Subcutaneous abdominal adipose tissue (tissue), 5 donors: ENCODE data around the gene TTL.
"Not testable (repeated sequence)": the region's sequence is repeated elsewhere in the genome, so short reads cannot be mapped to it uniquely, and the experiment has no call there.

Experiments
- H3K27ac ChIP-seq: one replicate; pipeline ENCODE4 v1.7.0; 2013; ENCODE audit warnings: low read depth, mild to moderate bottlenecking, inconsistent platforms, low read length, moderate library complexity
- H3K27me3 ChIP-seq, 5 donors: one replicate each; pipeline ENCODE4 v1.7.0; 2013; ENCODE audit warnings: low read length in 5 of 5, inconsistent platforms in 1 of 5; ENCODE audit not compliant: control insufficient read depth in 5 of 5, insufficient read depth in 4 of 5
- H3K36me3 ChIP-seq, 5 donors: one replicate each; pipeline ENCODE4 v1.7.0; 2013; ENCODE audit warnings: low read length in 5 of 5; ENCODE audit not compliant: control insufficient read depth in 5 of 5, insufficient read depth in 5 of 5
- H3K4me1 ChIP-seq, 5 donors: one replicate each; pipeline ENCODE4 v1.7.0; 2013; ENCODE audit warnings: low read length in 5 of 5, mild to moderate bottlenecking in 3 of 5, moderate library complexity in 1 of 5; ENCODE audit not compliant: control insufficient read depth in 5 of 5, insufficient read depth in 5 of 5
- H3K4me3 ChIP-seq, 5 donors: one replicate each; pipeline ENCODE4 v1.7.0; 2013; ENCODE audit warnings: low read length in 5 of 5, low read depth in 1 of 5
- H3K9ac ChIP-seq, 5 donors: one replicate each; pipeline ENCODE4 v1.7.0; 2013; ENCODE audit warnings: low read length in 5 of 5, mild to moderate bottlenecking in 4 of 5, moderate library complexity in 3 of 5
- H3K9me3 ChIP-seq, 5 donors: one replicate each; pipeline ENCODE4 v1.7.0; 2013; ENCODE audit warnings: low read length in 5 of 5; ENCODE audit not compliant: control insufficient read depth in 5 of 5
- donor health status: healthy.
- donor health status: healthy.
- donor health status: healthy.
- donor health status: healthy.
- donor health status: healthy.

The TTL gene

GRCh38 chr2:112487444-112487961 is 5.5 kb downstream of the TTL start:
- Histone ChIP-seq H3K4me1 (peaks cover 6 to 29% (median 14%) of the 10 kb centered on the region in 5 donors), H3K36me3 (peaks cover 0 to 2% (median 0%) of the 10 kb centered on the region in 5 donors), H3K27me3 (no peaks in the 10 kb centered on the region), H3K27ac (no peak overlapping the region), H3K9me3 (no peaks in the 10 kb centered on the region), H3K4me3 (no peak overlapping the region), H3K9ac (no peak overlapping the region)

- H3K9me3 ChIP-seq, result no peaks in the 10 kb centered on the region
- H3K27me3 ChIP-seq, result no peaks in the 10 kb centered on the region
- H3K4me1 ChIP-seq, result peaks cover 3 to 22% (median 9%) of the 10 kb centered on the region in 5 donors
- peaks cover 0 to 2% (median 0%) of the 10 kb centered on the region in 5 donors for H3K36me3 ChIP-seq
- no peak overlapping the region for H3K27ac ChIP-seq
- no peak overlapping the region for H3K9ac ChIP-seq
- no peak overlapping the region for H3K4me3 ChIP-seq
These were observed 6.2 kb downstream of the TTL start for GRCh38 chr2:112488201-112488600.

DNA sequence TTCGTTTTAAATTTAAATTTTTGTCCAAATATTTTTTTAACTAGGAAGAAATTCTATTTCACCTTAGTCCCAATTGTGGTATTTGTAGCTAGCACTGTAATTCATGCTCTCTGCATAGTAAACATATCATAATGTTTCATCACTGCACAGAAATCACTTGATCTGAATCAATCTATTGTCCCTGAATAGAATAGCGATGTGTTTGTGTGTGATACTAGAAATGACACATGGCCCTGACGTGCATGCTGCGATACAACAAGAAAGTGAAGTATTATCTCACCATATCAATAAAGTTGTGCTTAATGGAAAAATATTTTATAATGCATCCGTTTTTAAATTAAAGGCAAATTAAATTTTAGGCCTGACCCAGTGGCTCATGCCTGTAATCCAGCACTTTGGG is 10.0 kb downstream of the TTL start:
- Histone ChIP-seq H3K4me1 (peaks cover 4 to 20% (median 8%) of the 10 kb centered on the region in 5 donors), H3K36me3 (peaks cover 6 to 16% (median 10%) of the 10 kb centered on the region in 5 donors), H3K4me3 (no peak overlapping the region), H3K27ac (no peak overlapping the region), H3K27me3 (no peaks in the 10 kb centered on the region), H3K9me3 (no peaks in the 10 kb centered on the region), H3K9ac (no peak overlapping the region)

- Histone ChIP-seq H3K4me1 (peaks cover 2 to 13% (median 8%) of the 10 kb centered on the region in 5 donors), H3K27me3 (no peaks in the 10 kb centered on the region), H3K9me3 (no peaks in the 10 kb centered on the region), H3K36me3 (peaks cover 6 to 16% (median 10%) of the 10 kb centered on the region in 5 donors), H3K9ac (no peak overlapping the region), H3K27ac (no peak overlapping the region), H3K4me3 (no peak overlapping the region)
These were observed 11.1 kb downstream of the TTL start for GRCh38 chr2:112493048-112493447.

DNA sequence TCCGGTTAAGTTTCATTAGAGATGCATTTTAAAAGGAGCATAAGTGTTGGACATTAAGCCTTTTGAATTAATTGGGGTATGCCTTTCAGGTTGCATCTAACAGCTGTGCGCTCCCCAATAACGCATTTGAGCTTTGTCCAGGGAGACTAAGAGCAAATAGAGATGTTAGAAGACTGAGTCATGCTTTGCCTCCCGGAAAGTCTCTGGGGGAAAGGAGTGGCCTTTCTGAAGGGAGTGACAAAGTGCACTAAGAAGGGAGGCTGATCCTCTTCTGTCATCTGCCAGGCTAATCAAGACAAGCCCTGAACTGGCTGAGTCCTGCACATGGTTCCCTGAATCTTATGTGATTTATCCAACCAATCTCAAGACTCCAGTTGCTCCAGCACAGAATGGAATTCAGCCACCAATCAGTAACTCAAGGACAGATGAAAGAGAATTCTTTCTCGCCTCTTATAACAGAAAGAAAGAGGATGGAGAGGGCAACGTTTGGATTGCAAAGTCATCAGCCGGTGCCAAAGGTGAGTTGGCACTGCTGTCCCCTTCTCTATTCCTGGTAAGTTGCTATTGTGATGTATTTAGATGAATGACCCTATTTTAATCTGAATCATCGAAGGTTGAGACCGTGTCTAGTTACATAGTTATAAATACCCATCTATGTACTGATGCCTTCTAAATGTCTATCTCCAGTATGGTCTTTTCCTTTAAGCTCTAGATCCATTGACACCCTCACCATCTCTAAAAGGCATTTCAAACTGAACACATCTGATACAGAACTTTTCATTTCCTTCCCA is 12.1 kb downstream of the TTL start:
- Histone ChIP-seq H3K9me3 (no peaks in the 10 kb centered on the region), H3K36me3 (peaks cover 6 to 16% (median 10%) of the 10 kb centered on the region in 5 donors), H3K9ac (no peak overlapping the region), H3K4me3 (no peak overlapping the region), H3K4me1 (peaks cover 2 to 9% (median 8%) of the 10 kb centered on the region in 5 donors), H3K27me3 (no peaks in the 10 kb centered on the region), H3K27ac (no peak overlapping the region)

GRCh38 chr2:112494828-112495227 is 12.9 kb downstream of the TTL start:
- Histone ChIP-seq H3K4me1 (peaks cover 2 to 9% (median 8%) of the 10 kb centered on the region in 5 donors), H3K4me3 (no peak overlapping the region), H3K27me3 (no peaks in the 10 kb centered on the region), H3K36me3 (peaks cover 6 to 16% (median 10%) of the 10 kb centered on the region in 5 donors), H3K27ac (no peak overlapping the region), H3K9me3 (no peaks in the 10 kb centered on the region), H3K9ac (no peak overlapping the region)

GRCh38 chr2:112495878-112496277 is 13.9 kb downstream of the TTL start:
- H3K4me3 ChIP-seq, H3K27me3 ChIP-seq, H3K27ac ChIP-seq, H3K9ac ChIP-seq, H3K4me1 ChIP-seq, H3K9me3 ChIP-seq: not testable (repeated sequence)
- H3K36me3 ChIP-seq, result peaks cover 6 to 16% (median 10%) of the 10 kb centered on the region in 5 donors

GRCh38 chr2:112500850-112501484 is 19.0 kb downstream of the TTL start:
- H3K9me3 ChIP-seq, H3K27me3 ChIP-seq, H3K4me1 ChIP-seq, H3K4me3 ChIP-seq, H3K9ac ChIP-seq, H3K36me3 ChIP-seq, H3K27ac ChIP-seq: not testable (repeated sequence)

- not testable (repeated sequence) for H3K4me3 ChIP-seq, H3K27me3 ChIP-seq, H3K9ac ChIP-seq, H3K9me3 ChIP-seq, H3K27ac ChIP-seq, H3K4me1 ChIP-seq, H3K36me3 ChIP-seq
These were observed 27.5 kb downstream of the TTL start for GRCh38 chr2:112509239-112509998.

DNA sequence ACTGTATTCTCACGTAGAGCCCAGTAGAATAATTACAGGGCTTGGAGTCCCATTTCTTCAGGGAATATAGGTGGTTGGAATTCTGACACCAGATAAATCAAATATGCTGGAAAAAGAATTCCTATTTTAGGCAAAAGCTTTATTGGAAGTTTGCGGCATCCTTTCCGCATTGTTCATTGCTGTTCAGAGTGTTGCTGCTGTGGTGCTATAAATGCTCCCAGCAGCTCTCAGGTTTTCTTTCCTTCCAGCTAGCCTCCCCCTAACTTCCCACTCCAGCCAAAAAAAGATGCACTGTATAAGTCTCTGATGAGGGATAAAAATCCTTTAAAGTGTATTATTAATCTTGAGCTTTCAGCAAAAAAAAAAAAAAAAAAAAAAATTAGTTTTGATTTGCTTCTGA is 34.8 kb downstream of the TTL start:
- Histone ChIP-seq H3K27me3 (no peaks in the 10 kb centered on the region), H3K9me3 (no peaks in the 10 kb centered on the region), H3K27ac (no peak overlapping the region), H3K36me3 (peaks cover 5 to 29% (median 21%) of the 10 kb centered on the region in 5 donors), H3K9ac (no peak overlapping the region), H3K4me3 (no peak overlapping the region), H3K4me1 (no peaks in the 10 kb centered on the region)
